ENCODE measurements around the gene TRAFD1.

Gene TRAFD1, protein sequence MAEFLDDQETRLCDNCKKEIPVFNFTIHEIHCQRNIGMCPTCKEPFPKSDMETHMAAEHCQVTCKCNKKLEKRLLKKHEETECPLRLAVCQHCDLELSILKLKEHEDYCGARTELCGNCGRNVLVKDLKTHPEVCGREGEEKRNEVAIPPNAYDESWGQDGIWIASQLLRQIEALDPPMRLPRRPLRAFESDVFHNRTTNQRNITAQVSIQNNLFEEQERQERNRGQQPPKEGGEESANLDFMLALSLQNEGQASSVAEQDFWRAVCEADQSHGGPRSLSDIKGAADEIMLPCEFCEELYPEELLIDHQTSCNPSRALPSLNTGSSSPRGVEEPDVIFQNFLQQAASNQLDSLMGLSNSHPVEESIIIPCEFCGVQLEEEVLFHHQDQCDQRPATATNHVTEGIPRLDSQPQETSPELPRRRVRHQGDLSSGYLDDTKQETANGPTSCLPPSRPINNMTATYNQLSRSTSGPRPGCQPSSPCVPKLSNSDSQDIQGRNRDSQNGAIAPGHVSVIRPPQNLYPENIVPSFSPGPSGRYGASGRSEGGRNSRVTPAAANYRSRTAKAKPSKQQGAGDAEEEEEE

DNA sequence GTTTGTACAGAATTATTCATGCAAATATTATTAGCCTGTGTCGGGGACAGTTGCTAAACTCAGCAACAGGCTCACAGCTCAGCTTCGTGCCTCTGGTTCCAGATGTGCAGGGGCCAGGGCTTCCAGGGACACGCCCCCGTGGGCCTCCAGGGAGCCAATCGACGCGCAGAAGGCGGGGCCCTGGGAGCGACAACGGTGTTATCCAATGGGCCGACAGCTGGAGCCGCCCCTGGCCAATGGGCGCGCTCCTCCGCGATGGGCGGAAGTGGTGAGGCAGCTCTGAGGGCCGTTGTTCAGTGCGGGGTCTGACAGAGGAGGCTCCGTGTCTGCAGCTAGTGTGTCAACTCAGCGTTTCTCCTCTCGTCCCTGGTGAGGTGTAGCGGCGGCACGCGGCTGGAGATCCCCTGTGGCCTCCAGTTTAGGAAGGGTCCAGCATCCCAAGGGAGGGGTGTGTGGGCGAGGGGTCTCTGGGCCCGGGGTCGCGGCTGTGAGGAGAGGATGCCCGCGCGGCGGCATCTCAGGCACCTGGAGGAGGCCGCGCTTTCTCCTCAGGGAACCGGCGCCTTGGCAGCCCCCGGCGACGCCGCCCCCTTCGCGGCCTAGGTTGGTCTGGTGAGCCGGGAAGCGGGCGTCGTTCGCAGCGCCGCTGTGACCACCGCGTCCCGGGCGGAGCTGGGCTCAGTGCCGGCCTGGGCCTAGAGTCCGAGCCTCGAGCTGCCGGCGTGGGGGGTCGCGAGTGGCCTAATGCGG lies at the start of gene TRAFD1:
Gene TRAFD1 (plus strand): TSS at position 311 of the 750 bp plus-strand sequence. CDS start 4,963 bp downstream, outside the sequence.
- TF ChIP-seq, protein P1, sequence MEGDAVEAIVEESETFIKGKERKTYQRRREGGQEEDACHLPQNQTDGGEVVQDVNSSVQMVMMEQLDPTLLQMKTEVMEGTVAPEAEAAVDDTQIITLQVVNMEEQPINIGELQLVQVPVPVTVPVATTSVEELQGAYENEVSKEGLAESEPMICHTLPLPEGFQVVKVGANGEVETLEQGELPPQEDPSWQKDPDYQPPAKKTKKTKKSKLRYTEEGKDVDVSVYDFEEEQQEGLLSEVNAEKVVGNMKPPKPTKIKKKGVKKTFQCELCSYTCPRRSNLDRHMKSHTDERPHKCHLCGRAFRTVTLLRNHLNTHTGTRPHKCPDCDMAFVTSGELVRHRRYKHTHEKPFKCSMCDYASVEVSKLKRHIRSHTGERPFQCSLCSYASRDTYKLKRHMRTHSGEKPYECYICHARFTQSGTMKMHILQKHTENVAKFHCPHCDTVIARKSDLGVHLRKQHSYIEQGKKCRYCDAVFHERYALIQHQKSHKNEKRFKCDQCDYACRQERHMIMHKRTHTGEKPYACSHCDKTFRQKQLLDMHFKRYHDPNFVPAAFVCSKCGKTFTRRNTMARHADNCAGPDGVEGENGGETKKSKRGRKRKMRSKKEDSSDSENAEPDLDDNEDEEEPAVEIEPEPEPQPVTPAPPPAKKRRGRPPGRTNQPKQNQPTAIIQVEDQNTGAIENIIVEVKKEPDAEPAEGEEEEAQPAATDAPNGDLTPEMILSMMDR (IDR thresholded peaks at IDR 0.05), result no peak
- Histone ChIP-seq H3K4me3 (peak within 1 kb of the TSS; percentile 76), H3K27ac (peak within 1 kb of the TSS; percentile 89 to 91)
- peak; percentile 99 for DNase-seq (ENCODE audit: low spot score)

DNA sequence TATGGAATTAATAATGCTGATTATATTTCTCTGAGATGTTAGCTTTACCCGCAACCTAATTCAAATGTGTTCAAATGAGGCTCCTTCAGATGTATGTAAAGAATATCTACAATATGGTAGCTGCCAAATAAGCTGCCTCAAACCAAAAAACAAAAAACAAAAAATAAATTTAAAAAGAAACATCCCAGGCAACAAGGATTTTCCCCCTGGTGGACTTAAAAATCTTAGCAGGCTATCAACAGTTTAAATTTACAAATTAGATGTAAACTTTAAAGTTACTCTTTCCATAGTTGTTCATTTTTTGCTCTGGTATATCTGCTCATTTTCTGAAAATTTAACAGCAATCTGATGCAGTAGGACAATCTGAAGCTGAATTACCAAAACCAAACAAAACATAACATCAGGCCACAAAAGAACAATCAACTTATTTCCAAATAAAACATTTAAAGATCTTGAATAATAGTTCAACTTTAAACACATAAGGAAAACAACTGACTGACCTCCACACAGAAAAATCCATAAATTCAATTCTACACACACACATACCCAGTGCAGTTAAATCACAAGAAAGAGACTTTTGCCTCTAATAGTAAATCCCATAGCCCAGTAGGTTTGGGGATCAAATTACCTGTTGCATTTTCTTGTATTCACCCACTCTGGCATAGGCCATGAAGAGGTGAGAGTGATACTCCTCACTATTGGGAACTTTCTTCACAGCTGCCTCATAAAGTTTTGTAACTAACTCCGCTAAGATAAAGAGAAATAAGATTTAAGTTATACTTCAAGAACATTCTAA lies 38.1 kb upstream of the TRAFD1 start:
- no peak overlapping the region for H3K27ac ChIP-seq
- TF ChIP-seq, protein P1 (IDR thresholded peaks at IDR 0.05), result no peak
- no peak overlapping the region for H3K4me3 ChIP-seq
- DNase-seq (ENCODE audit: low spot score), result no peak

DNA sequence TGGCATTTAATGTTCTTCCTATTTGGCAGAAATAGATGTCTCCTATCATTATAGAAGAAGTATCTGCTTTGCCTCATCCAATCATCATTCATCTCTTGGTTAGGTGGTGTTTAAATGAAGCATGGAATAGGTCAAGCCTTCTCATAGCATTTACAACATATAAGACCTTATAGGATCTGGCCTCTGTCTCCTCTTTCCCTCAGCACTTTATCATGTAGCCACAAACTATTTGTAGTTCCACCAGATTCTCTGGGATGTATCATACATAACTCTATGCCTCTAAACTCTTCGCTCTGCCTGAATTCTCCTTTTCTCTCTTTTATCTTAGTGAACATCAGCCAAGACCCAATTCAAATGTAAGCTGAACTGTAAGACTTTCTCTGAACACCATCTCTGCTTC lies 37.5 kb upstream of the TRAFD1 start:
- TF ChIP-seq, protein P1 (IDR thresholded peaks at IDR 0.05), result no peak
- DNase-seq (ENCODE audit: low spot score), result no peak
- no peak overlapping the region for H3K27ac ChIP-seq
- no peak overlapping the region for H3K4me3 ChIP-seq

DNA sequence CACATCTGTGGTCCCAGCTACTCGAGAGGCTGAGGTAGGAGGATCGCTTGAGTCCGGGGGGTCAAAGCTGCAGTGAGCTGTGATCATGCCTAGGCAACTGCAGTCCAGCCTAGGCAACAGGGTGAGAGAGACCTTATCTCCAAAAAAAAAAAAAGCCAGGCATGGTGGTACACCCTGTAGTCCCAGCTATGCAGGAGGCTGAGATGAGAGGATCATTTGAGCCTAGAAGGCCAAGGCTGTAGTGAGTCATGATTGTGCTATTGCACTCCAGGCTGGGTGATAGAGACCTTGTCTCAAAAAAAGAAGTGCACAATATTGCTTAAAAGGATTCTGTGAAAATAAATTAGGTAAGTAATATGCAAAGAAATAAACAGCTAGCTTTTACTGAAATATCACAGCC lies 33.8 kb upstream of the TRAFD1 start:
- no peak overlapping the region for H3K27ac ChIP-seq
- no peak for DNase-seq (ENCODE audit: low spot score)
- H3K4me3 ChIP-seq, result no peak overlapping the region
- TF ChIP-seq, protein P1 (IDR thresholded peaks at IDR 0.05), result no peak

DNA sequence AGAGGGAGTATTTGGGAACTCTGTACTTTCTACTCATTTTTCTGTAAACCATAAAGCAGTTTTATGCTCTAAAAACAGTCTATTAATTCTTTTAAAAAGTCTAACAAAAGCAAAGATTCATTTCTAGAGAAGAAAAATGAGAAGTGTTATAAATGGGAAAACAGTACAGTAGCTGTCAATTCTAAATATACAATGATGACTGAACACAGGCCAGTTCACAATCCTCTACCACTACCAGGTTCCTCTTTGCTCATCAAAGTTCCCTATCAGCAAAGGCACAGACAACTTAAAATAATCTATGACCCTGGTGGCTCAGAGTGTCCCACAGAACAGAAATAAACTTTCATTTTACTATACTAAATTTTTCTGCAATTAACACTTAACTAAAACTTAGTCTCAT lies 29.3 kb upstream of the TRAFD1 start:
- TF ChIP-seq, protein P1 (IDR thresholded peaks at IDR 0.05), result no peak
- no peak for DNase-seq (ENCODE audit: low spot score)
- Histone ChIP-seq H3K4me3 (no peak overlapping the region), H3K27ac (no peak overlapping the region)

DNA sequence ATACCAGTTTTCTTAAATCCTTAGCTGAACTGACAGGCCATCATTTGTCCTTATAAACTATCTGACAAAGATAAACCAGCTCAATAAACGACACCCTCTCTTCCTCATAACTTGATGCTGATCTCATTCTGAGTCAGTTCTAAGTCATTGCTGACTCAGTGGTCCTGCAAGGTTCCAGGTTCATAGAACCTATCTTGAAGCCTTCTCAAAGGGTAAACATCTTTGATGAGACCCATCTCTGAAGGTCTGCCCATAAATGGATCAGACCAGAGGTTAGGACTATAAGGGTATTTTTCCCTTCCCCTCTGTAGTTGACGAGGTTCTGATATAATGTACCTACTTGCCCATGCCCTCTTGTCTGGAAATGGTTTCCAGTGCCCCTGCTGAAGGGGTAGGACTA lies 28.7 kb upstream of the TRAFD1 start:
- TF ChIP-seq, protein P1 (IDR thresholded peaks at IDR 0.05), result no peak
- no peak for DNase-seq (ENCODE audit: low spot score)
- Histone ChIP-seq H3K27ac (no peak overlapping the region), H3K4me3 (no peak overlapping the region)

Measured in coronary artery (tissue), 2 donors.